ENCODE data around the gene MLLT10.

The MLLT10 gene

GRCh38 chr10:21727452-21728168, 193.6 kb downstream of the MLLT10 start:
- in situ Hi-C loops (cut with MboI; ENCODE audit: low sequenced_read_pairs) = no loop called here

GRCh38 chr10:21728618-21729017, 194.6 kb downstream of the MLLT10 start:
- in situ Hi-C loops (cut with MboI; ENCODE audit: low sequenced_read_pairs) = no loop called here

- in situ Hi-C loops (cut with MboI; ENCODE audit: low sequenced_read_pairs) = no loop called here
These were observed 198.2 kb downstream of the MLLT10 start for GRCh38 chr10:21732067-21732772.

- in situ Hi-C loops (cut with MboI; ENCODE audit: low sequenced_read_pairs) = no loop called here
These were observed 199.7 kb downstream of the MLLT10 start for GRCh38 chr10:21733710-21734109.

GRCh38 chr10:21737106-21737505, 203.1 kb downstream of the MLLT10 start:
- in situ Hi-C loops (cut with MboI; ENCODE audit: low sequenced_read_pairs) = no loop called here

GRCh38 chr10:21740989-21741388, 207.0 kb downstream of the MLLT10 start:
- in situ Hi-C loops (cut with MboI; ENCODE audit: low sequenced_read_pairs) = no loop called here

- in situ Hi-C loops (cut with MboI; ENCODE audit: low sequenced_read_pairs) = no loop called here
These were observed 208.8 kb downstream of the MLLT10 start for GRCh38 chr10:21742740-21743412.

- in situ Hi-C loops (cut with MboI; ENCODE audit: low sequenced_read_pairs) = no loop called here
These were observed 210.2 kb downstream of the MLLT10 start for GRCh38 chr10:21744223-21744622.

- in situ Hi-C loops (cut with MboI; ENCODE audit: low sequenced_read_pairs) = no loop called here
These were observed 212.1 kb downstream of the MLLT10 start for GRCh38 chr10:21746118-21746517.

- in situ Hi-C loops (cut with MboI; ENCODE audit: low sequenced_read_pairs) = no loop called here
These were observed 213.8 kb downstream of the MLLT10 start for GRCh38 chr10:21747809-21748208.

- in situ Hi-C loops (cut with MboI; ENCODE audit: low sequenced_read_pairs) = no loop called here
These were observed 215.8 kb downstream of the MLLT10 start for GRCh38 chr10:21749788-21750187.

- in situ Hi-C loops (cut with MboI; ENCODE audit: low sequenced_read_pairs) = no loop called here
These were observed 216.4 kb downstream of the MLLT10 start for GRCh38 chr10:21750424-21750823.

- in situ Hi-C loops (cut with MboI; ENCODE audit: low sequenced_read_pairs) = no loop called here
These were observed 217.6 kb downstream of the MLLT10 start for GRCh38 chr10:21751341-21752310.

GRCh38 chr10:21753497-21754270, 219.7 kb downstream of the MLLT10 start:
- in situ Hi-C loops (cut with MboI; ENCODE audit: low sequenced_read_pairs) = no loop called here

- in situ Hi-C loops (cut with MboI; ENCODE audit: low sequenced_read_pairs) = no loop called here
These were observed 220.5 kb downstream of the MLLT10 start for GRCh38 chr10:21754410-21755011.

- in situ Hi-C loops (cut with MboI; ENCODE audit: low sequenced_read_pairs) = no loop called here
These were observed 222.7 kb downstream of the MLLT10 start for GRCh38 chr10:21756707-21757106.

- in situ Hi-C loops (cut with MboI; ENCODE audit: low sequenced_read_pairs) = no loop called here
These were observed 223.3 kb downstream of the MLLT10 start for GRCh38 chr10:21757185-21757901.

GRCh38 chr10:21758239-21758638, 224.2 kb downstream of the MLLT10 start:
- in situ Hi-C loops (cut with MboI; ENCODE audit: low sequenced_read_pairs) = no loop called here

- in situ Hi-C loops (cut with MboI; ENCODE audit: low sequenced_read_pairs) = no loop called here
These were observed 224.7 kb downstream of the MLLT10 start for GRCh38 chr10:21758696-21759095.
